ENCODE data around the gene SNRNP200. TPM values are rescaled to one million over a fixed set of nuclear protein-coding genes. Genes with fewer than 3 reads are reported as not detected.

The SNRNP200 gene
- total and polyA plus RNA-seq, 11 donors: 38.8 to 85.5 (median 66.6) TPM

GRCh38 chr2:96253006-96253405, 52.3 kb downstream of the SNRNP200 start:
- no peaks in the 10 kb centered on the region for H3K9me3 ChIP-seq
- intact Hi-C loops (cut with DNase I): loop anchor here in 4 of 10 donors (5.0 kb wide), 2 partner anchors 41 to 46 kb away; partner anchors contain the start of gene STARD7 (in 3 of the 4)
- DNase-seq (no peak), ATAC-seq (peak in 3 of 4 donors; percentile 14 to 34 (median 26))
- peaks cover 0 to 58% (median 51%) of the 10 kb centered on the region in 9 donors for H3K36me3 ChIP-seq
- H3K4me3 ChIP-seq: no peak overlapping the region
- WGBS, 4 donors: 69 to 78% (median 73%) methylated on average over 7 of the region's 7 CpGs
- H3K27me3 ChIP-seq: no peaks in the 10 kb centered on the region
- no peak for TF ChIP-seq POLR2A (IDR thresholded peaks at IDR 0.05)
- peak in 5 of 12 donors; percentile 2 to 43 (median 23) for TF ChIP-seq CTCF (IDR thresholded peaks at IDR 0.05)
- H3K4me1 ChIP-seq: peaks cover 7 to 92% (median 79%) of the 10 kb centered on the region in 12 donors
- peak overlapping the region in 11 of 12 donors; percentile 41 to 96 (median 71) for H3K27ac ChIP-seq

GRCh38 chr2:96252526-96252925, 52.8 kb downstream of the SNRNP200 start:
- Histone ChIP-seq H3K27me3 (no peaks in the 10 kb centered on the region), H3K4me1 (peaks cover 3 to 91% (median 75%) of the 10 kb centered on the region in 12 donors), H3K27ac (peak overlapping the region in 11 of 12 donors; percentile 59 to 96 (median 71)), H3K9me3 (no peaks in the 10 kb centered on the region), H3K36me3 (peaks cover 0 to 58% (median 51%) of the 10 kb centered on the region in 9 donors), H3K4me3 (no peak overlapping the region)
- 68 to 77% (median 74%) methylated on average over 8 of the region's 8 CpGs for WGBS, 4 donors
- TF ChIP-seq POLR2A (IDR thresholded peaks at IDR 0.05) (no peak), CTCF (IDR thresholded peaks at IDR 0.05) (peak in 1 of 12 donors; percentile 3)
- DNase-seq (no peak), ATAC-seq (peak in 1 of 4 donors; percentile 2)
- intact Hi-C loops (cut with DNase I): loop anchor here in 4 of 10 donors (5.0 kb wide), 2 partner anchors 40 to 45 kb away; partner anchors contain the start of gene STARD7 (in 3 of the 4)

GRCh38 chr2:96251721-96252292, 53.5 kb downstream of the SNRNP200 start:
- H3K4me1 ChIP-seq: peaks cover 2 to 88% (median 67%) of the 10 kb centered on the region in 12 donors
- H3K36me3 ChIP-seq: peaks cover 0 to 55% (median 51%) of the 10 kb centered on the region in 9 donors
- intact Hi-C loops (cut with DNase I): loop anchor here in 4 of 10 donors (5.0 kb wide), 2 partner anchors 40 to 45 kb away; partner anchors contain the start of gene STARD7 (in 3 of the 4)
- ATAC-seq: peak; percentile 71 to 77 (median 74)
- WGBS, 4 donors: 53 to 68% (median 63%) methylated on average over 6 of the region's 6 CpGs
- H3K4me3 ChIP-seq: peak overlapping the region in 1 of 12 donors; percentile 18
- no peaks in the 10 kb centered on the region for H3K9me3 ChIP-seq
- no peaks in the 10 kb centered on the region for H3K27me3 ChIP-seq
- peak in 4 of 5 donors; percentile 55 to 82 (median 68) for DNase-seq
- TF ChIP-seq CTCF (IDR thresholded peaks at IDR 0.05) (no peak), POLR2A (IDR thresholded peaks at IDR 0.05) (peak in 1 of 2 donors; percentile 13)
- peak overlapping the region in 11 of 12 donors; percentile 59 to 96 (median 71) for H3K27ac ChIP-seq

GRCh38 chr2:96250188-96250587, 55.2 kb downstream of the SNRNP200 start:
- no peak for TF ChIP-seq POLR2A (IDR thresholded peaks at IDR 0.05)
- no peak for TF ChIP-seq CTCF (IDR thresholded peaks at IDR 0.05)
- no peak for DNase-seq
- Histone ChIP-seq H3K27me3 (no peaks in the 10 kb centered on the region), H3K4me3 (no peak overlapping the region), H3K27ac (peak overlapping the region in 10 of 12 donors; percentile 61 to 96 (median 75)), H3K9me3 (no peaks in the 10 kb centered on the region), H3K36me3 (peaks cover 0 to 43% (median 37%) of the 10 kb centered on the region in 9 donors), H3K4me1 (peaks cover 2 to 91% (median 58%) of the 10 kb centered on the region in 12 donors)
- 71 to 81% (median 78%) methylated on average over 6 of the region's 6 CpGs for WGBS, 4 donors
- intact Hi-C loops (cut with DNase I): loop anchor here in 4 of 10 donors (5.0 kb wide), 2 partner anchors 38 to 43 kb away; partner anchors contain the start of gene STARD7 (in 3 of the 4)
- ATAC-seq: no peak
